GM12865 (cell line): ENCODE measurements around the gene SCARB2.

Experiments used
- DNase-seq: peaks from one replicate; pipeline ENCODE4 v3.0.0; 2010; ENCODE audit warnings: low read depth
- H3K4me3 ChIP-seq: 2 replicates; pipeline ENCODE4 v1.5.1; 2011; ENCODE audit warnings: mild to moderate bottlenecking, low read depth, low read length, control low read depth
- CTCF ChIP-seq: IDR thresholded peaks from 2 replicates; pipeline ENCODE4 v1.5.1; 2011; ENCODE audit warnings: low read length, control low read depth, low read depth, inconsistent platforms; ENCODE audit not compliant: insufficient read depth; ENCODE audit errors: missing control alignments

SCARB2 gene

GRCh38 chr4:76201276-76201675 is 12.3 kb downstream of the SCARB2 start:
- no peak for TF ChIP-seq CTCF
- no peak for DNase-seq
- H3K4me3 ChIP-seq = no peak overlapping the region

GRCh38 chr4:76200771-76201231 is 12.8 kb downstream of the SCARB2 start:
- TF ChIP-seq CTCF = no peak

GRCh38 chr4:76199664-76200211 is 13.9 kb downstream of the SCARB2 start:
- TF ChIP-seq CTCF = no peak
- DNase-seq = peak; percentile 95
- H3K4me3 ChIP-seq = peak overlapping the region; percentile 38

More at GRCh38 chr4:76200771-76201231, 12.8 kb downstream of the SCARB2 start:
- H3K4me3 ChIP-seq = no peak overlapping the region
- DNase-seq = peak; percentile 18

- H3K4me3 ChIP-seq = peak overlapping the region; percentile 38
- DNase-seq = peak; percentile 95
- no peak for TF ChIP-seq CTCF
These were observed 15.0 kb downstream of the SCARB2 start for GRCh38 chr4:76198411-76199237.

- peak overlapping the region; percentile 20; the same call in 1 of the 2 replicates for H3K4me3 ChIP-seq
- no peak for TF ChIP-seq CTCF
- DNase-seq = peak; percentile 57
These were observed 15.6 kb downstream of the SCARB2 start for GRCh38 chr4:76197971-76198410.

GRCh38 chr4:76197031-76197743 is 16.4 kb downstream of the SCARB2 start:
- TF ChIP-seq CTCF = no peak
- peak; percentile 44 for DNase-seq
- H3K4me3 ChIP-seq = no peak overlapping the region
